Fibroblast of pulmonary artery (primary cell): ENCODE results near the gene ATP6V1A.

Experiments
- DNase-seq: peaks from one replicate; pipeline ENCODE4 v3.0.0-alpha.2; 2010; ENCODE audit warnings: low read depth
- H3K4me3 ChIP-seq: replicated peaks from 2 replicates; pipeline ENCODE4 v1.5.1; 2011; ENCODE audit warnings: low read depth, mild to moderate bottlenecking, control low read depth, low read length, moderate library complexity
- TF ChIP-seq, protein P1 (sequence below): IDR thresholded peaks from 2 replicates; pipeline ENCODE4 v1.5.1; 2011; ENCODE audit warnings: mild to moderate bottlenecking, control low read depth, low read length, inconsistent platforms; ENCODE audit errors: missing control alignments

The ATP6V1A gene

DNA sequence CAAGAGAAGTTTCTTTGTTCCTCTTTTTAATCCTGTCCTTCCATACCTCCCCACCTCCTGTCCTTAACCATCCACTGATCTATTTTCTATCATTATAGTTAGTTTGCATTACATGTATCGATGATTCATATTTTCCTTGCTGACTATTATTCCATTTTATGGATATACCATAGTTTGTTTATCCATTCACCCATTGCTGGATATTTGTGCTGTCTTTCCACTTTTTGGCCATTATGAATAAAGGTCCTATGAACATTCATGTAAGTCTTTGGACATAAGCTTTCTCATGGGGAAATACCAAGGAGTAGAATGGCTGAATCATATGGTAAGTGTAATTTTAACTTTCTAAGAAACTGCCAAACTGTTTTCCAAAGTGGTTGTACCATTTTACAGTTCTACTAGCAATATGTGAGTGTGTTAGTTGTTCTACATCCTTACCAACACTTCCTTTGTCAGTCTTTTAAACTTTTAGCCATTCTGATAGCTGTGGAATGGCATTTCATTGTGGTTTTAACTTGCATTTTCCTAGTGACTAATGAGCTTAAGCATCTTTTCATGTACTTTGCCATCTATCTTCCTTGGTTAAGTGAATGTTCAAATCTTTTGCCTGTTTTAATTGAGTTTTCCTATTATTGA, 11.7 kb downstream of the ATP6V1A start:
- H3K4me3 ChIP-seq = no peak overlapping the region
- DNase-seq = peak; percentile 63
- TF ChIP-seq, protein P1, sequence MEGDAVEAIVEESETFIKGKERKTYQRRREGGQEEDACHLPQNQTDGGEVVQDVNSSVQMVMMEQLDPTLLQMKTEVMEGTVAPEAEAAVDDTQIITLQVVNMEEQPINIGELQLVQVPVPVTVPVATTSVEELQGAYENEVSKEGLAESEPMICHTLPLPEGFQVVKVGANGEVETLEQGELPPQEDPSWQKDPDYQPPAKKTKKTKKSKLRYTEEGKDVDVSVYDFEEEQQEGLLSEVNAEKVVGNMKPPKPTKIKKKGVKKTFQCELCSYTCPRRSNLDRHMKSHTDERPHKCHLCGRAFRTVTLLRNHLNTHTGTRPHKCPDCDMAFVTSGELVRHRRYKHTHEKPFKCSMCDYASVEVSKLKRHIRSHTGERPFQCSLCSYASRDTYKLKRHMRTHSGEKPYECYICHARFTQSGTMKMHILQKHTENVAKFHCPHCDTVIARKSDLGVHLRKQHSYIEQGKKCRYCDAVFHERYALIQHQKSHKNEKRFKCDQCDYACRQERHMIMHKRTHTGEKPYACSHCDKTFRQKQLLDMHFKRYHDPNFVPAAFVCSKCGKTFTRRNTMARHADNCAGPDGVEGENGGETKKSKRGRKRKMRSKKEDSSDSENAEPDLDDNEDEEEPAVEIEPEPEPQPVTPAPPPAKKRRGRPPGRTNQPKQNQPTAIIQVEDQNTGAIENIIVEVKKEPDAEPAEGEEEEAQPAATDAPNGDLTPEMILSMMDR = no peak

DNA sequence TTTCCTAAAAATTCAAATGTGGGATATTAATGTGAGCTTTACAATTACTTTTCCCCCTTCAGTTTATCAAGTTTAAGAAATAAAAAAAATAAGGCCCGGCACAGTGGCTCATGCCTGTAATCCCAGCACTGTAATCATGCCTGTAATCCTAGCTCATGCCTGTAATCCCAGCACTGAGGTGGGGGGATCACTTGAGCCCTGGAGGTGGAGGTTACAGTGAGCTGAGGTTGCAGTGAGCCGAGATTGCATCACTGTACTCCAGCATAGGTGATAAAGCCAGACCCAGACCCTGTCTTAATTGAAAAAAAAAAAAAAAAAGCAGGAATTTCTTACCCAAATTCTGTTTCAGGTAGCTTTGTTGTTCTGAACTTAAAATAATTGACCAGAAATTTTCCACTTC, 17.9 kb downstream of the ATP6V1A start:
- TF ChIP-seq, protein P1 = no peak
- H3K4me3 ChIP-seq = no peak overlapping the region
- DNase-seq = no peak

DNA sequence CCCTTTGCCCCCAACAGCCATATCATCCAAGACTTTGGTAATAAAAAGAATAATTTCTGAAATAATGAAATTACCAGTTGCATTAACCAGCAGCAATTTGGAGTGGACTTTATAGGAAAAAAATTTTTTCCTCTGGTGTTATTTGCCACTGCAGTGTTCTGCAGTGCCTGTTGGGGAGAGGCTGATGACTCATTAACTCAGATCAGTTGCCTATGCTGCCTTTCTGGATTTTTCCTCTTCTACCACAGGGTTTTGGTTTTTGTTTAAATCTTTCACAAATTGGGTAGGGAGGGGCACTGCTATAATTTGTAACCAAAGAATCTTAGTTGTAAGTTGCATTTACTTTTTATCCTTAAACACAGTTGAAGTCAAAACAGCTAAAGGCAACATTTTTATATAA, 22.7 kb downstream of the ATP6V1A start:
- no peak overlapping the region for H3K4me3 ChIP-seq

DNA sequence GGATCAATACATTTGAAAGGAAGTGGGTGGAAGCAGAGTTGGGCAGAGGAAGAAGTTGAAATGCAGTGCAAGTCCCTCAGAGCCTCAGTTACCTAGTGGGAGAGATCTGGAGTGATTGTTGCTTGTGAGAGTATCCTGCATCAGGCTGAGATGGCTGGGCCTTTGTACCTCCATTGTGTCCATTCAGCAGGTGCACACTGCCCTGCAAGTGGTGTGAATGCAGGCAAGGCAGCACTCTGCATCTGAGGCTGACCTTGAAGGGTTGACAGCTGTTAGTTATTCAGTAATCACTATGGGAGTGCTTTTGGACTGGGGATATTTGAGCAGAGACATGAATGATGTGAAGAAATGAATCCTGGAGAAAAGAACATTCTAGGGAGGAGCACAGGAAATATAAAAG, 25.2 kb downstream of the ATP6V1A start:
- H3K4me3 ChIP-seq = no peak overlapping the region
- no peak for DNase-seq
- TF ChIP-seq, protein P1 = no peak

More for the DNA sequence above, 22.7 kb downstream of the ATP6V1A start:
- TF ChIP-seq, protein P1 = peak; percentile 17
- peak; percentile 51 for DNase-seq

DNA sequence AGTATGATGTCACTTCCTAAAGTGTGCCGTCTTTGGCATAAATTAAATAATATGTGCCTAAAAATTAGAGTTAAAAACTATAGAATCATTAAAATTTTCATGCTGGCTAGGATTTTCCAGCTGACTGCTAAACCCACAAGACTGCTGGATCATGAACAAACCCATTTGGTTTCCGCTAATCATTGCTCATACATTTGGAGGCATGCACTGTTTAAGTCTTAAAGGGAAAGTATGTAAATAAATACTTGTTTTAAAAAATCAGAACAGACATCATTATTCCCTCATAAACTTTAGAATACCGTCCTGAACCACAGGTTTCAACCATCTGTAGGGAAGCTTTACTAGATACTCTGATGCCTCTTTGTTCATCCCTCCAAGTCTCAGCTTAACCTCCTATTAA, 26.5 kb downstream of the ATP6V1A start:
- DNase-seq = peak; percentile 58
- TF ChIP-seq, protein P1 = no peak

GRCh38 chr3:113775516-113775915, 28.7 kb downstream of the ATP6V1A start:
- DNase-seq = no peak
- H3K4me3 ChIP-seq = no peak overlapping the region
- TF ChIP-seq, protein P1 = no peak

More for the DNA sequence above, 26.5 kb downstream of the ATP6V1A start:
- H3K4me3 ChIP-seq = no peak overlapping the region

- no peak overlapping the region for H3K4me3 ChIP-seq
- TF ChIP-seq, protein P1 = no peak
- no peak for DNase-seq
These were observed 29.7 kb downstream of the ATP6V1A start for GRCh38 chr3:113776564-113776963.
